Left ventricle myocardium inferior (tissue), 1 donor: ENCODE results near the gene HIF1A. TPM values are rescaled to one million over a fixed set of nuclear protein-coding genes. Genes with fewer than 3 reads are reported as not detected.

ENCODE experiments used
- DNase-seq: peaks from one replicate; pipeline ENCODE4 v3.0.0-alpha.2; 2020
- H3K27ac ChIP-seq: fragments of 200-600 bp; replicated peaks from 2 replicates; pipeline ENCODE4 v1.8.0; 2021
- H3K27me3 ChIP-seq: fragments of 200-600 bp; 2 replicates; pipeline ENCODE4 v1.8.0; 2021; ENCODE audit warnings: low read depth
- H3K36me3 ChIP-seq: fragments of 200-600 bp; 2 replicates; pipeline ENCODE4 v1.8.0; 2021
- H3K4me1 ChIP-seq: fragments of 200-600 bp; 2 replicates; pipeline ENCODE4 v1.8.0; 2021
- H3K4me3 ChIP-seq: fragments of 200-600 bp; 2 replicates; pipeline ENCODE4 v1.8.0; 2021; ENCODE audit warnings: mild to moderate bottlenecking, moderate library complexity
- H3K9me3 ChIP-seq: fragments of 200-600 bp; replicated peaks from 2 replicates; pipeline ENCODE4 v1.8.0; 2021
- CTCF ChIP-seq: fragments of 200-600 bp; IDR thresholded peaks from 2 replicates; pipeline ENCODE4 v1.8.0; 2021; ENCODE audit warnings: antibody characterized with exemption, mild to moderate bottlenecking, borderline replicate concordance
- intact Hi-C: fragments of 100-400 bp; cut with micrococcal nuclease; formaldehyde crosslinking; loops from one replicate; pipeline ENCODE4 v1.11.0; 2022
- total RNA-seq: library from RNA; stranded (reverse); fragmentation: NEBNext Ultra II Directional; extraction: Animal tissue kit (Norgen Biotek cat#: 25700); gene quantifications from one replicate; pipeline ENCODE4 v1.2.1, GENCODE V29; 2021
- donor health status: DM: no; HTN: yes; CAD: no; lungs with severe emphysema.

HIF1A gene
- total RNA-seq, 1 donor from 2014 or later, result 49.4 TPM

- Histone ChIP-seq H3K27me3 (no peaks in the 10 kb centered on the region), H3K4me3 (no peak overlapping the region), H3K27ac (no peak overlapping the region), H3K4me1 (peaks cover 10% of the 10 kb centered on the region), H3K36me3 (no peaks in the 10 kb centered on the region), H3K9me3 (no peaks in the 10 kb centered on the region)
- TF ChIP-seq CTCF, result no peak
- DNase-seq, result no peak
- intact Hi-C loops, result no loop called here
Observed at GRCh38 chr14:61663312-61663979, 31.9 kb upstream of the HIF1A start.

- Histone ChIP-seq H3K27me3 (no peaks in the 10 kb centered on the region), H3K36me3 (no peaks in the 10 kb centered on the region), H3K9me3 (no peaks in the 10 kb centered on the region), H3K4me1 (peaks cover 8% of the 10 kb centered on the region), H3K27ac (no peak overlapping the region), H3K4me3 (no peak overlapping the region)
- TF ChIP-seq CTCF, result no peak
- no peak for DNase-seq
- intact Hi-C loops, result no loop called here
Observed at GRCh38 chr14:61668282-61668681, 27.0 kb upstream of the HIF1A start.

- Histone ChIP-seq H3K36me3 (no peaks in the 10 kb centered on the region), H3K4me1 (peaks cover 8% of the 10 kb centered on the region), H3K27ac (no peak overlapping the region), H3K27me3 (no peaks in the 10 kb centered on the region), H3K4me3 (no peak overlapping the region), H3K9me3 (no peaks in the 10 kb centered on the region)
- no peak for DNase-seq
- no peak for TF ChIP-seq CTCF
- intact Hi-C loops, result no loop called here
Observed at GRCh38 chr14:61670576-61670975, 24.7 kb upstream of the HIF1A start.

- no peak for DNase-seq
- Histone ChIP-seq H3K9me3 (no peaks in the 10 kb centered on the region), H3K27me3 (no peaks in the 10 kb centered on the region), H3K27ac (no peak overlapping the region), H3K4me3 (no peak overlapping the region), H3K4me1 (peaks cover 8% of the 10 kb centered on the region), H3K36me3 (no peaks in the 10 kb centered on the region)
- intact Hi-C loops, result no loop called here
- TF ChIP-seq CTCF, result no peak
Observed at GRCh38 chr14:61671082-61671481, 24.2 kb upstream of the HIF1A start.

- Histone ChIP-seq H3K4me1 (peaks cover 8% of the 10 kb centered on the region), H3K27me3 (no peaks in the 10 kb centered on the region), H3K9me3 (no peaks in the 10 kb centered on the region), H3K27ac (no peak overlapping the region), H3K36me3 (no peaks in the 10 kb centered on the region), H3K4me3 (no peak overlapping the region)
- DNase-seq, result no peak
- no peak for TF ChIP-seq CTCF
- intact Hi-C loops, result no loop called here
Observed at GRCh38 chr14:61672796-61673195, 22.5 kb upstream of the HIF1A start.
